GM12873 (cell line): Measurements from ENCODE around the gene ZNF438.

Experiments
- CTCF ChIP-seq: IDR thresholded peaks from 2 replicates; pipeline ENCODE4 v1.5.1; 2012; ENCODE audit warnings: low read depth, mild to moderate bottlenecking, moderate library complexity, low read length, control low read depth; ENCODE audit not compliant: insufficient read depth; ENCODE audit errors: missing control alignments

ZNF438 gene

GRCh38 chr10:30935078-30935477 lies 96.6 kb downstream of the ZNF438 start:
- TF ChIP-seq CTCF, result no peak

GRCh38 chr10:30931094-30931493 lies 100.6 kb downstream of the ZNF438 start:
- TF ChIP-seq CTCF, result no peak

GRCh38 chr10:30929901-30930520 lies 101.7 kb downstream of the ZNF438 start:
- no peak for TF ChIP-seq CTCF

DNA sequence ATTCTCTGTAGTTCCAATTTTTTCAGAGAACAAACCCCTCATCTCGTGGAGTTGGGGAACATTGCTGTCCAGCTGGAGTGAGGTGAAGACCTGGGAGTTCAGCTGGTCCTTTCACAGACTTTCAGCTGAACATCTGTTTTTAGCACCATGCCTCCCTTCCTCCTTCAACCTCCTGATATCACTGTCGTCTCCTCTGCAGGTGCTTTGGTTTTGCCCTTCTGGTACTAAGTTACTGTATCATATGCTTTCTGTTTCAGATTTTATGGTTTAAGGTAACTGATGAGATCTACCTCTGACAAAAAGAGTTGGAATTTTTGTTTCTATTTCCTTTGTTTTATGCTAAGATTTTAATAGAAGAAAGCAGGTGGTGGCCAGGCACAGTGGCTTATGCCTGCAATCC lies 102.9 kb downstream of the ZNF438 start:
- no peak for TF ChIP-seq CTCF

- TF ChIP-seq CTCF, result no peak
These were observed 113.0 kb downstream of the ZNF438 start for GRCh38 chr10:30918651-30919050.

DNA sequence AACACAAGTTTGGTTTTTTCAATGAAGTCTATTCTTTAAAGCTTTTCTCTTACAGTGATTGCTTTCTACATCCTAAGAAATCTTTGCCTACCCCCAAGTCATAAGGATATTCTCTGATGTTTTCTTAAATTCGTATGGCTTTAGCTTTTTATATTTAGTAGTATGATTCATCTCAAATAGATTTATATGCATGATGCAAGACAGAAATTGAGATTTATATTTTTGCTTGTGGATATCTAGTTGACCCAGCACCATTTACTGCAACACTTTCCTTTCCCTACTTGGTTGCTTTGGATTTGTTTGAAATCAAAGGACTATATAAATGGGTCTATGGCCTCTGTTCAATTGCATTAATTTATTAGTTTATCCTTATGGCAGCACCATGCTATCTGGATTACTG lies 113.9 kb downstream of the ZNF438 start:
- TF ChIP-seq CTCF, result no peak

- no peak for TF ChIP-seq CTCF
These were observed 114.6 kb downstream of the ZNF438 start for GRCh38 chr10:30917067-30917466.

- TF ChIP-seq CTCF, result no peak
These were observed 116.5 kb downstream of the ZNF438 start for GRCh38 chr10:30915146-30915545.
